HCT116 (cell line): Measurements from ENCODE around the gene FGF14.

Source experiments
- POLR2A ChIP-seq: IDR thresholded peaks from 2 replicates; pipeline ENCODE4 v1.7.0; 2011; ENCODE audit warnings: borderline replicate concordance; ENCODE audit not compliant: insufficient read depth, insufficient read length; ENCODE audit errors: extremely low read depth
- POLR2AphosphoS5 ChIP-seq: IDR thresholded peaks from 2 replicates; pipeline ENCODE4 v1.6.1; 2011; ENCODE audit warnings: mild to moderate bottlenecking, low read depth, low read length, moderate library complexity
- RAD21 ChIP-seq: IDR thresholded peaks from 2 replicates; pipeline ENCODE4 v1.6.1; 2012; ENCODE audit warnings: low read depth, mild to moderate bottlenecking
- SP1 ChIP-seq: IDR thresholded peaks from 2 replicates; pipeline ENCODE4 v1.6.1; 2012; ENCODE audit warnings: low read depth
- TF ChIP-seq, protein P1 (sequence below): IDR thresholded peaks from 2 replicates; pipeline ENCODE4 v1.6.1; 2012; ENCODE audit warnings: low read depth
- TF ChIP-seq, protein P2 (sequence below), 3 experiments: fragments of 200-600 bp in 1 of 3; sonication (generic) in 1 of 3; IDR thresholded peaks in 2 of 3; conservative IDR thresholded peaks in 1 of 3; 2 replicates each; pipeline ENCODE4 v1.5.1; 2012 to 2017; ENCODE audit warnings: low read depth in 2 of 3, low read length in 2 of 3, antibody characterized with exemption in 1 of 3, borderline replicate concordance in 1 of 3, control low read depth in 1 of 3, mild to moderate bottlenecking in 1 of 3, mixed read lengths in 1 of 3, mixed run types in 1 of 3, moderate library complexity in 1 of 3; ENCODE audit not compliant: insufficient read depth in 1 of 3

DNA sequence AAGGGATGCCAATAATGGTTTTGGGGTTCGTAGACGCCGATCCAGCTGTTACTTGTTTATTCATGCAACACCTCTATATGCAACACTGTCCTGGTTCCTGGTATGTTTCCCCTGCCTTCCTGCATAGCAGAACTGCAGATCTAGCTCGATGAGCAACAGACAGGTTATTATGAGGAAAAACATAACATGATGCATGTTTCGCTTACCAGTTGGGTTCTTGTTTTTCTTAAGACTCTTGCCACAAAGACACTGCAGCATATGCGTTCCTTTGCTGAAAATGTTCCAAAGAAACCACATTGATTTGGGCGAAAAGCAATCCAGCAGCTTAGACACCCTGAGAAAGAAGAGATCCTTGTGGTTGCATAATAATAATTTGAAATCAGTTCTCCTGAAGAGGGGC is 583 bp downstream of the FGF14 start:
- TF ChIP-seq, protein P1, sequence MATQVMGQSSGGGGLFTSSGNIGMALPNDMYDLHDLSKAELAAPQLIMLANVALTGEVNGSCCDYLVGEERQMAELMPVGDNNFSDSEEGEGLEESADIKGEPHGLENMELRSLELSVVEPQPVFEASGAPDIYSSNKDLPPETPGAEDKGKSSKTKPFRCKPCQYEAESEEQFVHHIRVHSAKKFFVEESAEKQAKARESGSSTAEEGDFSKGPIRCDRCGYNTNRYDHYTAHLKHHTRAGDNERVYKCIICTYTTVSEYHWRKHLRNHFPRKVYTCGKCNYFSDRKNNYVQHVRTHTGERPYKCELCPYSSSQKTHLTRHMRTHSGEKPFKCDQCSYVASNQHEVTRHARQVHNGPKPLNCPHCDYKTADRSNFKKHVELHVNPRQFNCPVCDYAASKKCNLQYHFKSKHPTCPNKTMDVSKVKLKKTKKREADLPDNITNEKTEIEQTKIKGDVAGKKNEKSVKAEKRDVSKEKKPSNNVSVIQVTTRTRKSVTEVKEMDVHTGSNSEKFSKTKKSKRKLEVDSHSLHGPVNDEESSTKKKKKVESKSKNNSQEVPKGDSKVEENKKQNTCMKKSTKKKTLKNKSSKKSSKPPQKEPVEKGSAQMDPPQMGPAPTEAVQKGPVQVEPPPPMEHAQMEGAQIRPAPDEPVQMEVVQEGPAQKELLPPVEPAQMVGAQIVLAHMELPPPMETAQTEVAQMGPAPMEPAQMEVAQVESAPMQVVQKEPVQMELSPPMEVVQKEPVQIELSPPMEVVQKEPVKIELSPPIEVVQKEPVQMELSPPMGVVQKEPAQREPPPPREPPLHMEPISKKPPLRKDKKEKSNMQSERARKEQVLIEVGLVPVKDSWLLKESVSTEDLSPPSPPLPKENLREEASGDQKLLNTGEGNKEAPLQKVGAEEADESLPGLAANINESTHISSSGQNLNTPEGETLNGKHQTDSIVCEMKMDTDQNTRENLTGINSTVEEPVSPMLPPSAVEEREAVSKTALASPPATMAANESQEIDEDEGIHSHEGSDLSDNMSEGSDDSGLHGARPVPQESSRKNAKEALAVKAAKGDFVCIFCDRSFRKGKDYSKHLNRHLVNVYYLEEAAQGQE, result no peak
- TF ChIP-seq POLR2A (no peak), POLR2AphosphoS5 (no peak), SP1 (no peak), RAD21 (no peak)
- TF ChIP-seq, protein P2, sequence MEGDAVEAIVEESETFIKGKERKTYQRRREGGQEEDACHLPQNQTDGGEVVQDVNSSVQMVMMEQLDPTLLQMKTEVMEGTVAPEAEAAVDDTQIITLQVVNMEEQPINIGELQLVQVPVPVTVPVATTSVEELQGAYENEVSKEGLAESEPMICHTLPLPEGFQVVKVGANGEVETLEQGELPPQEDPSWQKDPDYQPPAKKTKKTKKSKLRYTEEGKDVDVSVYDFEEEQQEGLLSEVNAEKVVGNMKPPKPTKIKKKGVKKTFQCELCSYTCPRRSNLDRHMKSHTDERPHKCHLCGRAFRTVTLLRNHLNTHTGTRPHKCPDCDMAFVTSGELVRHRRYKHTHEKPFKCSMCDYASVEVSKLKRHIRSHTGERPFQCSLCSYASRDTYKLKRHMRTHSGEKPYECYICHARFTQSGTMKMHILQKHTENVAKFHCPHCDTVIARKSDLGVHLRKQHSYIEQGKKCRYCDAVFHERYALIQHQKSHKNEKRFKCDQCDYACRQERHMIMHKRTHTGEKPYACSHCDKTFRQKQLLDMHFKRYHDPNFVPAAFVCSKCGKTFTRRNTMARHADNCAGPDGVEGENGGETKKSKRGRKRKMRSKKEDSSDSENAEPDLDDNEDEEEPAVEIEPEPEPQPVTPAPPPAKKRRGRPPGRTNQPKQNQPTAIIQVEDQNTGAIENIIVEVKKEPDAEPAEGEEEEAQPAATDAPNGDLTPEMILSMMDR (IDR thresholded peaks at IDR 0.05 in 2 of 3, conservative IDR thresholded peaks at IDR 0.05 in 1 of 3; ENCODE audit: borderline replicate concordance in 1 of 3, insufficient read depth in 1 of 3, low read depth in 2 of 3, low read length in 2 of 3), result no peak
